Measurements from ENCODE around the gene ZNF622.

The ZNF622 gene

GRCh38 chr5:16465544-16466432 lies at the start of gene ZNF622:
Gene ZNF622, minus strand, starts transcription at chr5:16465800. Its CDS starts 135 bp downstream, at chr5:16465665.
- DNase-seq (ENCODE audit: low spot score) = peak; percentile 55

GRCh38 chr5:16510098-16510497 lies 44.5 kb upstream of the ZNF622 start:
- DNase-seq (ENCODE audit: low spot score) = no peak

- no peak for DNase-seq (ENCODE audit: low spot score)
Measured at GRCh38 chr5:16508730-16509531, 43.3 kb upstream of the ZNF622 start.

GRCh38 chr5:16507716-16508115 lies 42.1 kb upstream of the ZNF622 start:
- DNase-seq (ENCODE audit: low spot score) = no peak

- DNase-seq (ENCODE audit: low spot score) = no peak
Measured at GRCh38 chr5:16505904-16506303, 40.3 kb upstream of the ZNF622 start.

- no peak for DNase-seq (ENCODE audit: low spot score)
Measured at GRCh38 chr5:16505140-16505891, 39.7 kb upstream of the ZNF622 start.

GRCh38 chr5:16504571-16504970 lies 39.0 kb upstream of the ZNF622 start:
- DNase-seq (ENCODE audit: low spot score) = no peak

- no peak for DNase-seq (ENCODE audit: low spot score)
Measured at GRCh38 chr5:16502866-16503265, 37.3 kb upstream of the ZNF622 start.

GRCh38 chr5:16500024-16500423 lies 34.4 kb upstream of the ZNF622 start:
- no peak for DNase-seq (ENCODE audit: low spot score)

GRCh38 chr5:16497546-16497945 lies 31.9 kb upstream of the ZNF622 start:
- no peak for DNase-seq (ENCODE audit: low spot score)

- no peak for DNase-seq (ENCODE audit: low spot score)
Measured at GRCh38 chr5:16493261-16493660, 27.7 kb upstream of the ZNF622 start.

- no peak for DNase-seq (ENCODE audit: low spot score)
Measured at GRCh38 chr5:16492398-16493140, 27.0 kb upstream of the ZNF622 start.

GRCh38 chr5:16490911-16491310 lies 25.3 kb upstream of the ZNF622 start:
- no peak for DNase-seq (ENCODE audit: low spot score)

GRCh38 chr5:16489322-16489791 lies 23.8 kb upstream of the ZNF622 start:
- DNase-seq (ENCODE audit: low spot score) = no peak

GRCh38 chr5:16487456-16487855 lies 21.9 kb upstream of the ZNF622 start:
- DNase-seq (ENCODE audit: low spot score) = no peak

- no peak for DNase-seq (ENCODE audit: low spot score)
Measured at GRCh38 chr5:16486711-16487111, 21.1 kb upstream of the ZNF622 start.

- no peak for DNase-seq (ENCODE audit: low spot score)
Measured at GRCh38 chr5:16485656-16486055, 20.1 kb upstream of the ZNF622 start.

- DNase-seq (ENCODE audit: low spot score) = no peak
Measured at GRCh38 chr5:16484081-16484480, 18.5 kb upstream of the ZNF622 start.

GRCh38 chr5:16483361-16483760 lies 17.8 kb upstream of the ZNF622 start:
- no peak for DNase-seq (ENCODE audit: low spot score)

- no peak for DNase-seq (ENCODE audit: low spot score)
Measured at GRCh38 chr5:16482891-16483290, 17.3 kb upstream of the ZNF622 start.

- no peak for DNase-seq (ENCODE audit: low spot score)
Measured at GRCh38 chr5:16480821-16481538, 15.4 kb upstream of the ZNF622 start.

Data from HuH-7.5 (cell line).